Breast epithelium (tissue), 3 donors: ENCODE results near the gene MAP3K8.

Experiments used
- CTCF ChIP-seq, 3 donors: fragments of 450-650 bp; IDR thresholded peaks; one replicate each; pipeline ENCODE4 v1.5.1; 2016 to 2017; ENCODE audit warnings: antibody characterized with exemption in 3 of 3, mild to moderate bottlenecking in 3 of 3, moderate library complexity in 3 of 3
- POLR2A ChIP-seq: fragments of 450-650 bp; IDR thresholded peaks from one replicate; pipeline ENCODE4 v1.6.1; 2016; ENCODE audit warnings: antibody characterized with exemption, mild to moderate bottlenecking, moderate library complexity
- POLR2AphosphoS5 ChIP-seq, 3 donors: sonication (generic); formaldehyde crosslinking; IDR thresholded peaks; one replicate each; pipeline ENCODE4 v1.6.1; 2017; ENCODE audit warnings: antibody characterized with exemption in 3 of 3

GRCh38 chr10:30481603-30482002, 47.6 kb downstream of the MAP3K8 start:
- TF ChIP-seq POLR2A (no peak), CTCF (IDR thresholded peaks at IDR 0.05) (no peak), POLR2AphosphoS5 (IDR thresholded peaks at IDR 0.05) (no peak)
